NCI-H524 (cell line): ENCODE measurements around the gene COL18A1.

Source experiments
- DNase-seq, 2 experiments: peaks; one replicate each; lab custom pipeline; 2025; lab: John Stamatoyannopoulos, UW

The COL18A1 gene

GRCh38 chr21:45536301-45537081, 131.5 kb downstream of the COL18A1 start:
- no peak for DNase-seq

DNA sequence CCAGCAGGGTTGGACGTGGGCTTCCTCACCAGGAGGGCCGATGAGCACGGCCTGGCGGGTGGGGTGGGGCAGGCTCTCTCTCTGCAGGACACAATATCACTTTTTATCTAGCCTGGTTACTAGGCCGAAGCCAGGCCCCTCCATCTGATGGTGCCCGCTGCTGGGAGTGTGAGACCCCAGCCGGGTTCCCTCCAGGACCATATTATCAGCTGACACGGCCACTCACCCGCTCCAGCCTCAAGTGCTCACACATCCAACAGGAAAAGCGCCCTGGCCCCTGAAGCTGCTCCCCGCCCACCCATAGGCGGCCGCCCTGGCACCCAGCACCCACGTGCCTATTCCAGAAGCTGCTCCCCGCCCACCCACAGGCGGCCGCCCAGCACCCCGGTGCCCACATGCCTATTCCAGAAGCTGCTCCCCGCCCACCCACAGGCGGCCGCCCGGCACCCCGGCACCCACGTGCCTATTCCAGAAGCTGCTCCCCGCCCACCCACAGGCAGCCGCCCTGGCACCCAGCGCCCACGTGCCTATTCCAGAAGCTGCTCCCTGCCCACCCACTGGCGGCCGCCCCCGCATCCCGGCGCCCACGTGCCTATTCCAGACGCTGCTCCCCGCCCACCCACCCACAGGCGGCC, 132.3 kb downstream of the COL18A1 start:
- DNase-seq: no peak

DNA sequence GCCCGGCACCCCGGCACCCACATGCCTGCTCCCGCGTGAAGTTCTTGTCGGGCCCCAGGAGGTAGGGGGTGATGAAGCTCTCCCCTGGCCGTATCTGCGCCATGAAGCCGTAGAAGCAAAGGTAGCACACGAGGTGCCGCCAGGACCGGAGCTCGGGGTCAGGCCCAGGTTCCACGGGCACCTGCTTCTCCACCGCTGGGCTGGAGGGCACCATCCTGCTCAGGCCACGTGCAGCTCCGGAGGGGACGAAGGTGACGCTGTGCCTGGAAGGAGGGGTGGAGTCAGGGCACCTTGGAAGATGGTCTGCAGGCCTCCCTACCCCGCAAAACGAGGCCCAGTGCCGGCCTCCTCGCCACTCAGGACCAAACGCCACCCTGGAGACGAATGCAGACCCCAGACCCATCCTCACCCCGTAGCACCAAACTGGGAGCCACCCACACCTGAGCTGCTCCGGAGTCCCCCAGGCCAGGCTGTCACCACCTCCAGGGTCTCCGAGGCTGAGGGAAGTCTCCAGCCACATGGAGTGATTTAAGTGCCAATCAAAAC, 132.9 kb downstream of the COL18A1 start:
- DNase-seq: no peak

GRCh38 chr21:45538381-45539045, 133.5 kb downstream of the COL18A1 start:
- no peak for DNase-seq

DNA sequence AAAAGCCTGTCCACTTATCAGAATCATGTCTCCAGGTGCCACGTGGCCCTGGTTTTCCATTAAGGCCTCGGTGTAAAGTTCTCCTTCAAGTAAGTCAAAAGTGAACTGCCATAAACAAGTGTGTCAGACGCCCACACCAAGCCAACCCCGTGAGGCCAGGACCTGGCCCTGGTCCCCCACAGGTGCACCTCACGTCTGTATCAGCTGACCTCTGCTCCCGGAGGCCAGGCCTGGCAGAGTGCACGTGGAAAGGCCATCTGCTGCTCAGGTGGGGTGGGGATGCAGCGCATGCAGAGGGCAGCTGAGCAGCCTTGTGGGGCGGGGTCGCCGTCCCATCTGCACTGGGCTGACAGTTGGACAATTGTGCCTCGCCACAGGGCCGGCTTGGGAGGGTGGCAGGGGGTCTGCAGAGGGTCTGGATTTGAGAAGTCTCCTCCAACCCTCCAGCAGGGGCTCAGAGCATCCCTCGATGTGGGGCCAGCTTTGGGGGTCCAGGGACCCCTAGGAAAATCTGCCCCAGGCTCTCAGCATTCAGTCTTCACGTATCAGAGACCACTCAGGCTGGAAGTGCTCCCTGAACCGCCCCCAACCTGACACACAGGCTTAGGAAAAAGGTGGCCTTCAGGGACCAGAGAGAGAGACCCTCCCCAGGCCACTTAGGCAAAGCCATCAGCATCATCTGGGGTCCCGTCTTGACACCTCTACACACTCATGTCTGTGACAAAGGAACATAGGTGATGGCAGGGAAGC, 134.3 kb downstream of the COL18A1 start:
- no peak for DNase-seq

DNA sequence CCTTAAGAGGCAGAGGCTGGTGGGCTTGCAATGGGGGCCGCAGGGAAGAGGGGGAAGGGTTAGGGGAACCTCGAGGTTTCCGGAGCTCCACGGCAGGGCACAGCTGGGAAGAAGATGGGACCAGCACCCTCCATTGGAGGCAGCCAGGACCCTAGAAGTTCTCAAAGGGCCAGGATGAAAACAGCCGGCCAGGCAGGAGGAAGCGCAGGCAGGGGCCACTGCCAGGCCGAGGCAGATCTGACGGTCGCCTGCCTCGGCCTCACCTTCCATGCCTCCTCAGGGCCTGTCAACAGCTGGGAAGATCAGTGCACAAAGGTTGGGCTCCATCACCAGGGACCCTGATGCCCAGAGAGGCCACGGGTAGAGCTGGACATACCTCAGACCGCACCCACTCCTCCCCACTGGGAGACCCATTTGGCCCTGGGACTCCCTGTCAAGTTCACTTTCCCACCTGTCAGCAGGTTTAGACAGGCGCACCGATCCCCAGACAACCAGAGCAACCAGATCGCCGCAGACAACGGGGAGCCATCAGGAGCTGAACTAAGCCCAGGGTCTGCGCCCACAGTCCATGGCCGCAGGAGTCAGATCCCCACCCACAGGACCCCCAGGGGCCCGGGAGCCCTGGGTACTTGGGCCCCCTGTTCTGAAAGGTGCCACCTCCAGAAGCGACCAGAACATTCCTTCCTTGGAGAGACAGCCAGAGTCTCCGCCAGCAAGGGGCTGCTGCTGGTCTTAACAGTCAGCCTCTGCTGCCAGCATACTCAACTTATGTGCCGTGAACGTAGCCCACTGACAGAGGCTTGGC, 135.0 kb downstream of the COL18A1 start:
- DNase-seq: no peak

- DNase-seq: no peak
Measured at GRCh38 chr21:45540601-45540970, 135.6 kb downstream of the COL18A1 start.

GRCh38 chr21:45541221-45542039, 136.5 kb downstream of the COL18A1 start:
- peak; percentile 42 to 68 for DNase-seq

GRCh38 chr21:45542242-45542666, 137.3 kb downstream of the COL18A1 start, which contains the start of gene SLC19A1:
TSS of gene SLC19A1 (minus strand) at chr21:45542440. CDS start at chr21:45537959, 4,481 bp downstream.
- peak; percentile 23 to 72 for DNase-seq

- DNase-seq: no peak
Measured at GRCh38 chr21:45542667-45543370, 137.9 kb downstream of the COL18A1 start.

DNA sequence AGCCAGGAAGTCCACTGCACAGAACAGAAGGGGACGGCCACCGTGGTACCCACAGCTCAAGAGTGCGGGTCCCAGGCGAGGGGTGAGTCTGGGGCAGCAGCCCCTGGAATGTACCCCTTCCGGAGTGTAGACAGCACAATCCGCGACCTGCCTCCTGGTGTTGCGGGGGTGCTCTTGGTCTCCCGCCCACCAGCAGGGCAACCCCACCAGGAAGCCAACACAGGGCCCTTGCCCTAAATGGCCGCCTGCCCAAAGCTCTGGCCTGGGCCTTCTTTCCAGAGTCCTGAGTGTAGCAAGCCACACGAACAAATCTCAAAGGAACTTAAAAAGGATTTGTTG, 138.4 kb downstream of the COL18A1 start:
- no peak for DNase-seq

GRCh38 chr21:45543710-45544448, 138.9 kb downstream of the COL18A1 start:
- no peak for DNase-seq

- DNase-seq: no peak
Measured at GRCh38 chr21:45544449-45545235, 139.7 kb downstream of the COL18A1 start.

DNA sequence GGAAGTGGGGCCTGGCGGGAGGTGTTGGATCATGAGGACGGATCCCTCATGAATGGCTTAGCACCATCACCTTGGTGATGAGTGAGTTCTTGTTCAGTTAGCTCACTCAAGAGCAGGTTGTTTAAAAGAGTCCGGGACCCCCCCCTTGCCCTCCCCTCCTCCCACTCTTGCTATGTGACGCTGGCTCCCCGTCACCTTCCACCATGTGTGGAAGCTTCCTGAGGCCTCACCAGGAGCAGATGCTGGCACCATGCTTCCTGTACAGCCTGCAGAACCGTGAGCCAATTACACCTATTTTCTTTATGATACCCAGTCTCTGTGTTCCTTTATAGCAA, 140.2 kb downstream of the COL18A1 start:
- no peak for DNase-seq

GRCh38 chr21:45545691-45546531, 140.9 kb downstream of the COL18A1 start:
- DNase-seq: no peak

GRCh38 chr21:45546636-45547544, 141.9 kb downstream of the COL18A1 start:
- DNase-seq: no peak
